Epithelial cell of proximal tubule (primary cell): ENCODE data around the gene PRKCD. TPM values are rescaled to one million over a fixed set of nuclear protein-coding genes. Genes with fewer than 3 reads are reported as not detected.

Experiments
- DNase-seq: peaks from one replicate; pipeline ENCODE4 v3.0.0-alpha.2; 2011; ENCODE audit warnings: low read depth
- H3K4me3 ChIP-seq: 2 replicates; pipeline ENCODE4 v1.5.1; 2011; ENCODE audit warnings: low read depth, mild to moderate bottlenecking, low read length
- CTCF ChIP-seq: conservative IDR thresholded peaks from 2 replicates; pipeline ENCODE4 v1.5.1; 2012; ENCODE audit warnings: low read depth, mild to moderate bottlenecking, low read length
- total RNA-seq: library from RNA; depleted of rRNA; stranded (reverse); fragments of >200 nt; gene quantifications from 2 replicates; pipeline ENCODE4 v1.2.3, GENCODE V29; 2015

PRKCD gene
- total RNA-seq, 1 donor from 2014 or later: 4.0 TPM

DNA sequence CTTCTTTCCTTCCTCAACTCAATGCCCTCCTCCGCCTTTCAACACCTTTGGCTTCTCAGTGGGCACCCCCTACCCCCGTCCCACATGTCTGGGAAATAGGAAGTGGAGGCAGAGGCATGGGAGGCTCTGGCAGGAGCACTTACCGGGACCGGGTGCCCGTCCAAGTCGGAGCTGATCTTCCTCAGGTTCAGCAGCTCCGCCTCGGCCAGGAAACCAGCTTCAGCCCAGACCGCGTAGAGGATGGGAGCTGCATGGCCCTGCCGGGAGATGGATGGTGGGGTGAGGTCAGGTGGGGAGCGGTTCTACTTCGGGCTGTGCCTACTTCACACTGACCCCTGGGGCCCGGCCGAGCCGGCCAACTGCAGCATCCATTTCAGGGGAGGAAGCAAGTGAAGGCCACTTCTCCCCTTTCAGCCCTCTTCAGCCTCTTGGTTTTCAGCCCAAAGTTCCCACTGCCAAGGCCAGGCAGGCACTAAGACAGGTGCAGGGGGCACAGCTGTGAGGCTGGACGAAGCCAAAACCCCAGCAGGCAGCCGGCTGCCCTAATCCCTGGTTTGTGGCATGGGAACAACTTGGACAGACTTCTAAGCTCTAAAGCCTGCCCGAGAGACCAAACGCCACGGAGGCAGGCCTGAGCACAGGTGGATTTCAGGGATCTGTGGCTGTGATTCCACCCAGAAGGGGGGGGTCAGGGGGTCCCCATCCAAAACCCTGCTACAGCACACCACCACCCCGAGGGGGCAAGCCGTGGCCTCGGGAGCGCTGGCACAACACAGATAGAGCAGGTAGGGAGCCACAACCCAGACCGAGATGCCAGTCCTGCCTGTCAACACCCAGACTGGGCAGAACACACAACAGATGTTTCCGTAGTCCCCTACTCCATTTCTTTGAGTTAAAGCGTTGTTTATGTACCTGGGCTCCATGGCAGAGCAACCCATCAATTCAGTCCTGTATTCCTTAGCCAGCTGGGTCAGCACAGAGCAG, 80.3 kb downstream of the PRKCD start:
- DNase-seq: no peak
- no peak for TF ChIP-seq CTCF
- H3K4me3 ChIP-seq: no peak overlapping the region

DNA sequence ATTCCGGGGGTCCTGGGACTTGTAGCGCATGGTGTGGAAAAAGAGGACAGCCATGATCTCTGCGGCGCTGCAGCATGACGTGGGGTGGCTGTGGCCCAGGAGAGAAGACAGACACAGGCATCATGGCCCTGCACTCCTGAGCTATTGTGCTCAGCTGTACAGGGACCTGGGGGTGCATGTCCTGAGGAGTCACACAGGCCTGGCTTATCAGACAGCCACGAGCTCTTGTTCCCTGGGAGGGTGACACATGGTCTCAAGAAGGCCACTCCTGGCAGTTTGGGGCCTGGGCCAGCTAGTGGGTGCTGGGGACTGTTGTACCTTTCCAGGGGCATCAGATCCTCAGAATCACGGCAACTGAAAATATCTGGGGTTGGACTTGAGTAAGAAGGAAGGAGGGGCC, 81.1 kb downstream of the PRKCD start:
- DNase-seq: no peak
- no peak for TF ChIP-seq CTCF
- H3K4me3 ChIP-seq: no peak overlapping the region

Other genes starting within 250 kb of the PRKCD start
- 1.8 and 8.3 TPM in 2 replicates for gene SFMBT1, start 115.1 kb upstream of the PRKCD start, total RNA-seq
- 25.1 and 29.2 TPM in 2 replicates for gene RFT1, start 30.8 kb upstream of the PRKCD start, total RNA-seq
- gene TKT, start 94.8 kb downstream of the PRKCD start, total RNA-seq: 403 and 614 TPM in 2 replicates
- gene DCP1A, start 186.3 kb downstream of the PRKCD start, total RNA-seq: 8.8 and 12.2 TPM in 2 replicates